ENCODE results near the gene SLC38A8. TPM values are rescaled to one million over a fixed set of nuclear protein-coding genes. Genes with fewer than 3 reads are reported as not detected.

The SLC38A8 gene
- total RNA-seq, 1 donor from 2014 or later: not detected

GRCh38 chr16:83996481-83997252 lies 45.9 kb downstream of the SLC38A8 start:
- no peak for DNase-seq (ENCODE audit: low read depth)
- TF ChIP-seq CTCF (conservative IDR thresholded peaks at IDR 0.05; ENCODE audit: low read depth, low read length): no peak
- H3K4me3 ChIP-seq (ENCODE audit: low read depth, low read length): no peak overlapping the region

GRCh38 chr16:83995754-83996153 lies 46.8 kb downstream of the SLC38A8 start:
- no peak overlapping the region for H3K4me3 ChIP-seq (ENCODE audit: low read depth, low read length)
- no peak for DNase-seq (ENCODE audit: low read depth)
- TF ChIP-seq CTCF (conservative IDR thresholded peaks at IDR 0.05; ENCODE audit: low read depth, low read length): no peak

- no peak for DNase-seq (ENCODE audit: low read depth)
- H3K4me3 ChIP-seq (ENCODE audit: low read depth, low read length): no peak overlapping the region
- TF ChIP-seq CTCF (conservative IDR thresholded peaks at IDR 0.05; ENCODE audit: low read depth, low read length): no peak
These were observed 47.9 kb downstream of the SLC38A8 start for GRCh38 chr16:83994703-83995102.

- no peak for TF ChIP-seq CTCF (conservative IDR thresholded peaks at IDR 0.05; ENCODE audit: low read depth, low read length)
- no peak overlapping the region for H3K4me3 ChIP-seq (ENCODE audit: low read depth, low read length)
- peak; percentile 79 for DNase-seq (ENCODE audit: low read depth)
These were observed 48.5 kb downstream of the SLC38A8 start for GRCh38 chr16:83994087-83994486.

- no peak for TF ChIP-seq CTCF (conservative IDR thresholded peaks at IDR 0.05; ENCODE audit: low read depth, low read length)
- peak; percentile 81 for DNase-seq (ENCODE audit: low read depth)
- H3K4me3 ChIP-seq (ENCODE audit: low read depth, low read length): peak overlapping the region; percentile 17
These were observed 50.0 kb downstream of the SLC38A8 start for GRCh38 chr16:83992624-83993023.

GRCh38 chr16:83990492-83990891 lies 52.1 kb downstream of the SLC38A8 start:
- TF ChIP-seq CTCF (conservative IDR thresholded peaks at IDR 0.05; ENCODE audit: low read depth, low read length): no peak
- no peak overlapping the region for H3K4me3 ChIP-seq (ENCODE audit: low read depth, low read length)
- DNase-seq (ENCODE audit: low read depth): no peak

GRCh38 chr16:83989300-83989699 lies 53.3 kb downstream of the SLC38A8 start:
- no peak for TF ChIP-seq CTCF (conservative IDR thresholded peaks at IDR 0.05; ENCODE audit: low read depth, low read length)
- H3K4me3 ChIP-seq (ENCODE audit: low read depth, low read length): no peak overlapping the region
- no peak for DNase-seq (ENCODE audit: low read depth)

All from epithelial cell of proximal tubule (primary cell).